Mammary epithelial cell (primary cell): ENCODE results near the gene GGCT.
"Not testable (repeated sequence)": the region's sequence is repeated elsewhere in the genome, so short reads cannot be mapped to it uniquely, and the experiment has no call there.

ENCODE experiments used
- CTCF ChIP-seq, 2 donors: IDR thresholded peaks in 1 of 2; conservative IDR thresholded peaks in 1 of 2; 2 replicates each; pipeline ENCODE4 v1.5.1; 2011 to 2012; ENCODE audit warnings: inconsistent platforms in 2 of 2, low read length in 2 of 2, mild to moderate bottlenecking in 2 of 2, control low read depth in 1 of 2, low read depth in 1 of 2; ENCODE audit not compliant: insufficient read depth in 1 of 2; ENCODE audit errors: extremely low read depth in 1 of 2
- EZH2 ChIP-seq: IDR thresholded peaks from 2 replicates; pipeline ENCODE4 v1.6.1; 2012; ENCODE audit warnings: low read length, inconsistent platforms, borderline replicate concordance

- TF ChIP-seq CTCF (conservative IDR thresholded peaks at IDR 0.05 in 1 of 2, IDR thresholded peaks at IDR 0.05 in 1 of 2; ENCODE audit: extremely low read depth in 1 of 2, insufficient read depth in 1 of 2, low read depth in 1 of 2, low read length in 2 of 2); EZH2: not testable (repeated sequence)
These were observed 38.5 kb upstream of the GGCT start for GRCh38 chr7:30543115-30543514.
